Skin epidermis (tissue), 12 donors: ENCODE data around the gene JMJD7.

ENCODE experiments used
- H3K27ac ChIP-seq, 21 experiments: fragments of 200-600 bp; sonication (generic) in 11 of 21; one replicate each; pipeline ENCODE4 v1.5.0; 2020; ENCODE audit warnings: mild to moderate bottlenecking in 3 of 21, inconsistent platforms in 2 of 21, moderate library complexity in 2 of 21
- H3K4me3 ChIP-seq, 7 experiments: fragments of 200-600 bp; sonication (generic) in 2 of 7; one replicate each; pipeline ENCODE4 v1.5.0; 2020; ENCODE audit warnings: inconsistent platforms in 2 of 7, mild to moderate bottlenecking in 2 of 7, moderate library complexity in 1 of 7

Gene JMJD7

GRCh38 chr15:41855261-41855961 lies 27.5 kb downstream of the JMJD7 start:
- Histone ChIP-seq H3K4me3 (no peak overlapping the region), H3K27ac (no peak overlapping the region)

DNA sequence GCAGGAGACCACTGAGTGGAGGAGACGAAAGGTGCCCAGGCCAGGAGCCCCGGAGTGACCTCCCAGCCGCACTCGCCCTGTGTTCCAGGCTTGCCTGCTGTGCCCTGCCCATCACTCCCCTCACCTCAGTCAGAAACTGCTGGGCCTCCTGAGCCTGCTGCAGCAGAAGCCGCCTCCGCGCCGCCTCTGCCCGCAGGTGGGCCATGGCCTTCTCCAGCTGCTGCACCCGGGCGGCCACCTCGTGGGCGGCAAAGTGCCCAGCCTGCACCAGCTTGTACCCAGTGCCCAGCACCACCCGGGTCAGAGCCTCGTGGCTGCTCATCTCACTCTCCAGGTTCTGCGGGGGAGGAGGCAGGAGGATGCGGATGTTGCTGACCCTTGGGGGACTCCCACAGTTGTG lies 28.4 kb downstream of the JMJD7 start:
- H3K27ac ChIP-seq = no peak overlapping the region
- H3K4me3 ChIP-seq = no peak overlapping the region

GRCh38 chr15:41856716-41857115 lies 28.8 kb downstream of the JMJD7 start:
- no peak overlapping the region for H3K27ac ChIP-seq

DNA sequence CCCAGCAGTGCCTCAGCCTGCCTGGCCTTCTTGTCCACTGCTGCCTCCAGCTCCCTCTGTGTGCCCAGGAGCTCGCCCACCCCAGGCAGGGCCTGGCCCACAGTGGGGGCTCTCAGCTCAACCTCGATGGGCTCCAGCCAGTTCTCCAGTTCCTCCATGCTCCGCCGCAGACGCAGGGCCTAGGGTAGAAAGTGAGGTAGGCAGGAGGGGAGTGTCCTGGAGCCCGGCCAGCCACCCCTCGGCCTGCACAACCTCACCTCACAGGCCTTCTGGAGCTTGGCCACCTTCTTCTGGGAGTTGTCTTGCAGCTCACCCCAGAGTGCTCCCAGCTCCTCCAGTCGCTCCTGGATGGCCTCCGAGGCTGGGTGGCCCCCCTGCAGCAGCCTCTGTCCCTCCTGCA lies 29.4 kb downstream of the JMJD7 start:
- Histone ChIP-seq H3K27ac (no peak overlapping the region), H3K4me3 (no peak overlapping the region)

More at GRCh38 chr15:41856716-41857115, 28.8 kb downstream of the JMJD7 start:
- H3K4me3 ChIP-seq = no peak overlapping the region

GRCh38 chr15:41858756-41859155 lies 30.9 kb downstream of the JMJD7 start:
- H3K4me3 ChIP-seq = no peak overlapping the region
- H3K27ac ChIP-seq = no peak overlapping the region

- H3K4me3 ChIP-seq = no peak overlapping the region
- no peak overlapping the region for H3K27ac ChIP-seq
These were observed 32.3 kb downstream of the JMJD7 start for GRCh38 chr15:41860049-41860828.

DNA sequence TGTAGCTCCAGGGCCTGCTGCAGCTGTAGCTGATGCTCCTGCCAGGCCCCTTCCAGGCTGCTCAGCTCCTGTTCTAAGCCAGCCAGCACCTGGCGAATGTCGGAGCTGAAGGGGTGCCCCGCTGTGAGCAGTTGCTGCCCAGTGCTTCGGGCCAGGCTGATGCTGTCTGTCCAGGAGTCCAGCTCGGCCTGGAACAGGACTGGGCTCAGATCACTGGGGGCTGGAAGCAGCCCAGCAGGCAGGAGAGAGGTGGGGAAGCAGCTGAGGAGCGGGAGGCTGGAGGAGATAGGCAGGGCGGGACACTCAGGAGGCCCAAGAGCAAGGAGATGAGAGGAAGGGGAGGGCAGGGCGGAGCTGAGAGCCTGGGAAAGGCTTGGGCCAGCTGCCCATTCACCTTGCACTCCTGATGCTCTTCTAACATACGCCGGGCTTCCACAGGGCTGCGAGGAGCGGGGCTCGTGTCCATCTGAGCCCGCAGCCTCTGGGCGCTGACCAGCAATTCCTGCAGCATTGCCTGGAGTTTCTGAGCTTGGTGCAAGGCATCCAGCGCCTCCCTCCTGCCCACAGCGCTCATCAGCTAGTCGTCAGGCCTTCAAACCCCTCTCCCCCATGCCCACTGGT lies 34.0 kb downstream of the JMJD7 start:
- Histone ChIP-seq H3K4me3 (no peak overlapping the region), H3K27ac (no peak overlapping the region)

DNA sequence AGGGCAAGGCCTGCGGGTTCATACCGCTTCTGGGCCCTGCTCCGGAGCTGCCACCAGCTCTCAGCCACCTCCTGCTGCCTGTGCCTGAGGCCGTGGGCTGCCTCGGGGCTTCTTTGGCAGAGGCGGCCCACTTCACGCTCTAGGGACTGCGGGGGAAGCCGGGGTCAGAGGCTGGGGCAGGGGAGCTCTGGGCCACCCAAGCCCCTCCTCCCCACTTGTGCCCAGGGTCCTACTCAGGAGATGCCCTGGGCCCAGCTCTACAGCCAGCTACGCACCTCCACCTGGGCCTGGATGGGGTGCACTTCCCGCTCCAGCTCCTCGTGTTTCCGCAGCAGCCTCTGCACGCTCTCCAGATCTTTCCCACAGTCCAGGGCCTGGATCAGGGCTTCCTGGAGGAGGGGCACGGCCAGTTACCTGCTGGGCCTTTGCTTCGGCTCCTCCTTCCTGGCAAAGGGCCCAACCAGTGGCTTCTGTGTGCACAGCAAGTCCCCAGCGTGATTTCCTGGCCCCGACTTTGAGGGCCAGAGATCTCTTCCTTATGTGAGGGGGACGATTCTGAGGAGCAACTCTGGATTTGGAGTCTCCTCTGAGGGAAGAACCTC lies 34.7 kb downstream of the JMJD7 start:
- H3K27ac ChIP-seq = no peak overlapping the region
- no peak overlapping the region for H3K4me3 ChIP-seq

GRCh38 chr15:41865490-41866055 lies 37.7 kb downstream of the JMJD7 start:
- Histone ChIP-seq H3K4me3 (no peak overlapping the region), H3K27ac (no peak overlapping the region)

DNA sequence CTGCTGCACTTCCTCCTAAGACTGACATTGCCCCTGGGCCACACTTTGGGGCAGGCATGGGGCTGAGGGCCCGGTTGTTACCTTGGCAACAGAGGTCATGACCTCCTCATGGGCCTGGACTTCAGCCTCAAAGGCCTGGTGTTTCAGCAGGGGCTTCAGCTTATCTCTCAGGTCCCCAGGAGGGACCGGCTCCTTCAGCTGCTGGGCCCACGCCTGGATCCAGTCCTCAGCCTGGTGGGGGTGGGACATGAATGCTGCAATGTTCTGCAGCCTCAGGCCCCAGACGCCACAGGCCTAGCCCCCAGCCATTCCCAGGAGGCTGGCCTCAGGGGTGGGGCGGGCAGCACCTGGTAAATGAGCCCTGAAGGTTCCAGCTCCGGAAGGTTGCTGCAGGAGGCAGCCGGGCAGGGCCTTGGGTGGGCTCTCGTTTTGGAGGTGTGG lies 38.4 kb downstream of the JMJD7 start:
- Histone ChIP-seq H3K4me3 (no peak overlapping the region), H3K27ac (no peak overlapping the region)

GRCh38 chr15:41866872-41867579 lies 39.1 kb downstream of the JMJD7 start:
- H3K27ac ChIP-seq = no peak overlapping the region
- H3K4me3 ChIP-seq = no peak overlapping the region

GRCh38 chr15:41868321-41868720 lies 40.4 kb downstream of the JMJD7 start:
- H3K27ac ChIP-seq = no peak overlapping the region
- H3K4me3 ChIP-seq = no peak overlapping the region

DNA sequence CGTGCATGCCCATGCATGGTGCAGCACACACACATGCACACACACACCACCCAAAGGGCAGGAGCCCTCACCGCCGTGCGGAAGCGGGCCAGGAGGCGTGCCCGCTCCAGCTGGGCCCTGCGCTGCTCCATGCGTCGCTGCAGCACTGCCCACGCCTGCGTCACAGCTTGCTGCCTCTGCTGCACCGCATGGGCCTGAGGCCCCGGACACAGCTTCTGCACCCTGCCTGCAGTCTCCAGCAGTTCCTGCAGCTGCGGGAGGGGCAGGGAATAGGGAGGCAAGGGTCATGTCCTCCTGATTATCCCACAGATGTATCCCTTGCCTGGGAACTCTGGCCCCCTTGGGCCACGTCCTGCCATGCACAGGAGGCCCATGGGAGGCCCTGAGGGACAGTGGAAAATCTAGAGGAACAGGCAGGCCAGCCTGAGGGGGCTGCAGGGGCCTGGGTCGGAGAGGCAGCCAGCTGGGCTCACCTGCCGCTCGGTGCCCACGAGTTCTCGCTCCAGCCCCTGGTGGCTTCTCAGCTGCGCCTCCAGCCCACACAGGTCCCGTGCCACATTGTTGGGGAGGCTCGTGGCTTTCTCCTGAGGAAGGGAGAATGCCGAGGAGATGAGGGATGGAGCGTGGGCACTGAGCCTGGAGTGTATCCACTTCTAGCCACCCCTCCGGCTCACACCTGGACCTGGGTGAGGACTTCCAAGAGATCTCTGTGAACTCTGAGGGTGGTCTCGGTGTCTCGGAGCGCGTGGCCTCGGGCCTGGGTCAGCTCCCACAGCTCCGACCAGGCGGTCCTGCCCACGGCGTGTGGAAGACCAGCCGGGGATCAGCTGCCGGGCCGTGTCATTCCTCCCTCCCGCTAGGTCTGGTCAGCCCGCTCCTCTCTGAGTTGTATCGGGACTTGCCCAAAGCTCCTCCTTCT lies 42.1 kb downstream of the JMJD7 start:
- no peak overlapping the region for H3K4me3 ChIP-seq
- peak overlapping the region in 3 of 21 experiments; percentile 21 to 33 (median 29) for H3K27ac ChIP-seq

DNA sequence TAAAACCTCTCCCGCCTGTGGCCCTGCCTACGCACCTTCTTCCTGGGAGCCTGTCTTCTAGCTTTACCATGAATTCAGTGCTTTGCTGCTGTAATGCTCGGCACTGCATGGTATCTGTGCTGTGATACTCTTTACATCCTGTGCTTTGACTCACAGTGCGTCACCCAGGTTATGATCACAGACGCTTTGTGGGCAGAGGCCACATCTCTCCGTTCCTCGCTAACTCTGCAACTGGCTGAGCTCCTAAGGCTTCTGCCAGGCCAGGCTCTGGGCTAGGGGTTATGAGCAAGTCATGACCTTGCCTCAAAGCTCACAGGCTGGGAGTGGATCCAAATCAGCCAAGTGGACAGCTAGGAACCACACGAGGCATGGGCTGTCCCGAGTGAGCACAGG lies 42.8 kb downstream of the JMJD7 start:
- H3K4me3 ChIP-seq = no peak overlapping the region
- peak overlapping the region in 5 of 21 experiments; percentile 21 to 43 (median 30) for H3K27ac ChIP-seq

DNA sequence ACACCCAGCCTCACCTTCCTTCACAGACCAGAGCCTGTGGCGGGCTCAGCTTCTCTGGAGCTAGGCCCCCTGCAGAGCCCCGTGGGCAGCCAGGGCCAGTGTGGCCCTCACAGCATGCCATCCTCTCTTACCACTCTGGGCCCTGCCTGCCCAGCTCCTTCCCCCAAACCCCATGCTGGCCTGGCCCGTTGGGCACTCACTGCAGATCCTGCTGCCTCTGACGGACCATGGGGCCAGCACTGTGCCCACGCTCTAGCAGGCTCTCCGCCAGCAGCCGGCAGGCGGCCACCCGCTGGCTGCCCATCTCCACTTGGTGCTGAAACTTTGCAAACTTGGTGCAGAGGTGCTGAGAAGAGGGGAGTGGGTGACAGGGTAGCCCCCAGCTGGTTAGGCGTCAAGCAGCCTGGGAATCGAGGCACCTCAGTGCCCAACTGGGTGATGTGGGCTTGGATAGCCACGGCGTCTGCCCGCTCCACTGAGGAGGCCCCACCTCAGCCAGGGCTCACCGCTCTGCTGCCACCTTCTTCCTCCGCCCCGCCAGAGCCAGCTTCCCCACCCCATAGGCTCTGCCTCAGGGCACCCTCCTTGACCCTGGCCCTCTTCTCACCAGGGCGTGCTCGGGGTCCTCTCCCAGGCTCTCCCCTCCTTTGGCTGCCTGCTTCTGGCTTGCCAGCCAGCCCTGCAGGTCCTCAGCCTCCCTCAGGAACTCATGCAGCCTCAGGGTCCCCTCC lies 43.4 kb downstream of the JMJD7 start:
- H3K4me3 ChIP-seq = no peak overlapping the region
- peak overlapping the region in 4 of 21 experiments; percentile 29 to 43 (median 32) for H3K27ac ChIP-seq

- Histone ChIP-seq H3K4me3 (no peak overlapping the region), H3K27ac (no peak overlapping the region)
These were observed 44.4 kb downstream of the JMJD7 start for GRCh38 chr15:41872166-41872747.

GRCh38 chr15:41873711-41874110 lies 45.8 kb downstream of the JMJD7 start:
- Histone ChIP-seq H3K4me3 (no peak overlapping the region), H3K27ac (no peak overlapping the region)
